ENCODE results near the gene POLDIP3.
"Not testable (repeated sequence)": the region's sequence is repeated elsewhere in the genome, so short reads cannot be mapped to it uniquely, and the experiment has no call there.

Gene POLDIP3

GRCh38 chr22:42584364-42584940, 30.2 kb downstream of the POLDIP3 start:
- no peak for DNase-seq (ENCODE audit: low spot score)

- DNase-seq (ENCODE audit: low spot score): no peak
These were observed 31.7 kb downstream of the POLDIP3 start for GRCh38 chr22:42582987-42583386.

GRCh38 chr22:42581762-42582716, 32.6 kb downstream of the POLDIP3 start:
- DNase-seq (ENCODE audit: low spot score): peak; percentile 91

GRCh38 chr22:42581194-42581761, 33.4 kb downstream of the POLDIP3 start:
- not testable (repeated sequence) for DNase-seq (ENCODE audit: low spot score)

- not testable (repeated sequence) for DNase-seq (ENCODE audit: low spot score)
These were observed 34.6 kb downstream of the POLDIP3 start for GRCh38 chr22:42580040-42580439.

- no peak for DNase-seq (ENCODE audit: low spot score)
These were observed 37.0 kb downstream of the POLDIP3 start for GRCh38 chr22:42577623-42578240.

- DNase-seq (ENCODE audit: low spot score): not testable (repeated sequence)
These were observed 37.5 kb downstream of the POLDIP3 start for GRCh38 chr22:42577141-42577540.

- not testable (repeated sequence) for DNase-seq (ENCODE audit: low spot score)
These were observed 38.6 kb downstream of the POLDIP3 start for GRCh38 chr22:42575996-42576574.

- DNase-seq (ENCODE audit: low spot score): not testable (repeated sequence)
These were observed 40.2 kb downstream of the POLDIP3 start for GRCh38 chr22:42574468-42574867.

GRCh38 chr22:42574046-42574445, 40.6 kb downstream of the POLDIP3 start:
- not testable (repeated sequence) for DNase-seq (ENCODE audit: low spot score)

GRCh38 chr22:42571068-42571467, 43.6 kb downstream of the POLDIP3 start:
- not testable (repeated sequence) for DNase-seq (ENCODE audit: low spot score)

- not testable (repeated sequence) for DNase-seq (ENCODE audit: low spot score)
These were observed 44.1 kb downstream of the POLDIP3 start for GRCh38 chr22:42570580-42570979.

GRCh38 chr22:42567950-42568349, 46.7 kb downstream of the POLDIP3 start:
- not testable (repeated sequence) for DNase-seq (ENCODE audit: low spot score)

GRCh38 chr22:42565956-42566355, 48.7 kb downstream of the POLDIP3 start:
- no peak for DNase-seq (ENCODE audit: low spot score)

- no peak for DNase-seq (ENCODE audit: low spot score)
These were observed 50.0 kb downstream of the POLDIP3 start for GRCh38 chr22:42564699-42565098.

GRCh38 chr22:42563943-42564342, 50.7 kb downstream of the POLDIP3 start:
- DNase-seq (ENCODE audit: low spot score): not testable (repeated sequence)

GRCh38 chr22:42562684-42563083, 52.0 kb downstream of the POLDIP3 start:
- no peak for DNase-seq (ENCODE audit: low spot score)

- DNase-seq (ENCODE audit: low spot score): no peak
These were observed 52.4 kb downstream of the POLDIP3 start for GRCh38 chr22:42562279-42562678.

- no peak for DNase-seq (ENCODE audit: low spot score)
These were observed 52.8 kb downstream of the POLDIP3 start for GRCh38 chr22:42561856-42562255.

- no peak for DNase-seq (ENCODE audit: low spot score)
These were observed 53.9 kb downstream of the POLDIP3 start for GRCh38 chr22:42560781-42561180.

GRCh38 chr22:42560381-42560780, 54.3 kb downstream of the POLDIP3 start:
- no peak for DNase-seq (ENCODE audit: low spot score)

Data from left forelimb (tissue), 1 donor.